NB4 (cell line): ENCODE results near the gene ST8SIA6.

Experiments used
- DNase-seq: peaks from one replicate; pipeline ENCODE4 v3.0.0; 2010; ENCODE audit warnings: low read depth
- H3K4me3 ChIP-seq: one replicate; pipeline ENCODE4 v1.5.1; 2011; ENCODE audit warnings: mild to moderate bottlenecking, low read depth, low read length, moderate library complexity
- CTCF ChIP-seq: IDR thresholded peaks from one replicate; pipeline ENCODE4 v1.5.1; 2012; ENCODE audit warnings: low read depth, low read length
- MAX ChIP-seq: IDR thresholded peaks from 2 replicates; pipeline ENCODE4 v1.6.1; 2011; ENCODE audit warnings: low read depth, low read length
- MYC ChIP-seq: IDR thresholded peaks from 2 replicates; pipeline ENCODE4 v1.6.1; 2011; ENCODE audit warnings: low read depth, low read length
- POLR2A ChIP-seq: IDR thresholded peaks from 2 replicates; pipeline ENCODE4 v1.6.1; 2011; ENCODE audit warnings: mild to moderate bottlenecking; ENCODE audit not compliant: insufficient read length; ENCODE audit errors: extremely low read depth

ST8SIA6 gene

GRCh38 chr10:17418249-17418648 lies 36.1 kb downstream of the ST8SIA6 start:
- DNase-seq: no peak
- TF ChIP-seq MAX (no peak), CTCF (no peak), MYC (no peak), POLR2A (no peak)

GRCh38 chr10:17416442-17417211 lies 37.8 kb downstream of the ST8SIA6 start:
- DNase-seq: no peak
- TF ChIP-seq CTCF: no peak
- TF ChIP-seq MAX: no peak
- TF ChIP-seq MYC: no peak
- no peak for TF ChIP-seq POLR2A
- no peak overlapping the region for H3K4me3 ChIP-seq

More at GRCh38 chr10:17418249-17418648, 36.1 kb downstream of the ST8SIA6 start:
- no peak overlapping the region for H3K4me3 ChIP-seq

GRCh38 chr10:17415046-17415658 lies 39.2 kb downstream of the ST8SIA6 start:
- H3K4me3 ChIP-seq: no peak overlapping the region
- TF ChIP-seq MYC (no peak), POLR2A (no peak), MAX (no peak), CTCF (no peak)
- no peak for DNase-seq

GRCh38 chr10:17414484-17414883 lies 39.9 kb downstream of the ST8SIA6 start:
- TF ChIP-seq POLR2A: no peak
- no peak for TF ChIP-seq CTCF
- no peak for TF ChIP-seq MYC
- TF ChIP-seq MAX: no peak
- no peak overlapping the region for H3K4me3 ChIP-seq
- DNase-seq: no peak

GRCh38 chr10:17413876-17414275 lies 40.5 kb downstream of the ST8SIA6 start:
- DNase-seq: no peak
- no peak overlapping the region for H3K4me3 ChIP-seq
- TF ChIP-seq MAX: no peak
- TF ChIP-seq MYC: no peak
- TF ChIP-seq CTCF: no peak
- TF ChIP-seq POLR2A: no peak
